Endothelial cell (in vitro differentiated cells): ENCODE results near the gene SLC38A10. TPM values are rescaled to one million over a fixed set of nuclear protein-coding genes. Genes with fewer than 3 reads are reported as not detected.

Experiments used
- DNase-seq: peaks from one replicate; pipeline ENCODE4 v3.0.0; 2021; ENCODE audit warnings: low spot score
- H3K27ac Mint-ChIP-seq: one replicate; pipeline ENCODE4 v1.8.0; 2021; ENCODE audit warnings: mixed read lengths, inconsistent platforms; ENCODE audit not compliant: unreplicated experiment
- H3K27me3 Mint-ChIP-seq: one replicate; pipeline ENCODE4 v1.8.0; 2021; ENCODE audit warnings: mild to moderate bottlenecking, moderate library complexity, mixed read lengths, inconsistent platforms; ENCODE audit not compliant: unreplicated experiment
- H3K36me3 Mint-ChIP-seq: one replicate; pipeline ENCODE4 v1.8.0; 2021; ENCODE audit warnings: mild to moderate bottlenecking, low read depth, mixed read lengths, inconsistent platforms; ENCODE audit not compliant: unreplicated experiment
- H3K4me1 Mint-ChIP-seq: one replicate; pipeline ENCODE4 v1.8.0; 2021; ENCODE audit warnings: mild to moderate bottlenecking, mixed read lengths, inconsistent platforms; ENCODE audit not compliant: unreplicated experiment
- H3K4me3 Mint-ChIP-seq: one replicate; pipeline ENCODE4 v1.8.0; 2021; ENCODE audit warnings: mild to moderate bottlenecking, mixed read lengths, inconsistent platforms; ENCODE audit not compliant: unreplicated experiment
- H3K9me3 Mint-ChIP-seq: one replicate; pipeline ENCODE4 v1.8.0; 2021; ENCODE audit warnings: mixed read lengths, inconsistent platforms; ENCODE audit not compliant: unreplicated experiment
- total RNA-seq: library from RNA; stranded (reverse); fragmentation: NEBNext Ultra II Directional; extraction: Animal tissue kit (Norgen Biotek cat#: 25700); gene quantifications from one replicate; pipeline ENCODE4 v1.2.1, GENCODE V29; 2021; ENCODE audit not compliant: unreplicated experiment
- TF ChIP-seq, protein P1 (sequence below): fragments of 200-600 bp; sonication (generic); IDR thresholded peaks from one replicate; pipeline ENCODE4 v1.5.0; 2021; ENCODE audit warnings: antibody characterized with exemption; ENCODE audit not compliant: unreplicated experiment

SLC38A10 gene
- total RNA-seq, 1 donor from 2014 or later = 57.2 TPM

DNA sequence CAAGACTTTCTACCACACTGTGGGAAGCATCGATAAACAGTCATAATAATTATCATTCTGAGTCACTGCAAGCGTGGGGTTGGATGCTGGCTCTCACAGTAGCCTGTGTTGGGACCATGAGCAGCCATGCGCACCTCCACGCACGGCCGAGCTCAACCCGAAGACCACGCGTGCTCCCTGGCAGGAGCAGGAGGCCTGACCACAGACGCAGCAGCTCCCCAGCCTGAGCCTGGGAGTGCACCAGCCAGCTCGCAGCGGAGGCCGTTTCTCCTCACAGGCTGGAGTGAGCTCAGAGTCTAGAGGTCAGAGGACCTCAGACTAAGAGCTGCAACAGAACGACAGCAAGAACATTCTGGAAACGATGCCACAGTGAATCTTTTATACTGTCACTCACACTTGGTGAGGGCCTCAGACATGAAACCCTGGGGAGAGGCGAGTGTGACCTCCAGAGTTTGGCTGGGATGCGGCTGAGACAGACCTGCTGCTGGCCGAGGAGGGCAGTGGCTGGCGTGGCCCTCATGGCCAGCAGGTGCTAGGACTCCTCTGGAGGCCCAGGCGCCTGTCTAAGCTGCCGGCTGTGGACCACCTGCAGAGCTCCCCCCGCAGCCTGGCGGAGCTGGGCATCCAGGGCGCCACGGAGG lies 50.0 kb downstream of the SLC38A10 start:
- peak overlapping the region; percentile 35 for H3K4me3 Mint-ChIP-seq
- no peak for DNase-seq
- no peak overlapping the region for H3K27ac Mint-ChIP-seq
- TF ChIP-seq, protein P1, sequence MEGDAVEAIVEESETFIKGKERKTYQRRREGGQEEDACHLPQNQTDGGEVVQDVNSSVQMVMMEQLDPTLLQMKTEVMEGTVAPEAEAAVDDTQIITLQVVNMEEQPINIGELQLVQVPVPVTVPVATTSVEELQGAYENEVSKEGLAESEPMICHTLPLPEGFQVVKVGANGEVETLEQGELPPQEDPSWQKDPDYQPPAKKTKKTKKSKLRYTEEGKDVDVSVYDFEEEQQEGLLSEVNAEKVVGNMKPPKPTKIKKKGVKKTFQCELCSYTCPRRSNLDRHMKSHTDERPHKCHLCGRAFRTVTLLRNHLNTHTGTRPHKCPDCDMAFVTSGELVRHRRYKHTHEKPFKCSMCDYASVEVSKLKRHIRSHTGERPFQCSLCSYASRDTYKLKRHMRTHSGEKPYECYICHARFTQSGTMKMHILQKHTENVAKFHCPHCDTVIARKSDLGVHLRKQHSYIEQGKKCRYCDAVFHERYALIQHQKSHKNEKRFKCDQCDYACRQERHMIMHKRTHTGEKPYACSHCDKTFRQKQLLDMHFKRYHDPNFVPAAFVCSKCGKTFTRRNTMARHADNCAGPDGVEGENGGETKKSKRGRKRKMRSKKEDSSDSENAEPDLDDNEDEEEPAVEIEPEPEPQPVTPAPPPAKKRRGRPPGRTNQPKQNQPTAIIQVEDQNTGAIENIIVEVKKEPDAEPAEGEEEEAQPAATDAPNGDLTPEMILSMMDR = no peak
- peaks cover 10% of the 10 kb centered on the region for H3K36me3 Mint-ChIP-seq
- H3K27me3 Mint-ChIP-seq = peaks cover 22% of the 10 kb centered on the region
- no peaks in the 10 kb centered on the region for H3K9me3 Mint-ChIP-seq
- no peaks in the 10 kb centered on the region for H3K4me1 Mint-ChIP-seq

DNA sequence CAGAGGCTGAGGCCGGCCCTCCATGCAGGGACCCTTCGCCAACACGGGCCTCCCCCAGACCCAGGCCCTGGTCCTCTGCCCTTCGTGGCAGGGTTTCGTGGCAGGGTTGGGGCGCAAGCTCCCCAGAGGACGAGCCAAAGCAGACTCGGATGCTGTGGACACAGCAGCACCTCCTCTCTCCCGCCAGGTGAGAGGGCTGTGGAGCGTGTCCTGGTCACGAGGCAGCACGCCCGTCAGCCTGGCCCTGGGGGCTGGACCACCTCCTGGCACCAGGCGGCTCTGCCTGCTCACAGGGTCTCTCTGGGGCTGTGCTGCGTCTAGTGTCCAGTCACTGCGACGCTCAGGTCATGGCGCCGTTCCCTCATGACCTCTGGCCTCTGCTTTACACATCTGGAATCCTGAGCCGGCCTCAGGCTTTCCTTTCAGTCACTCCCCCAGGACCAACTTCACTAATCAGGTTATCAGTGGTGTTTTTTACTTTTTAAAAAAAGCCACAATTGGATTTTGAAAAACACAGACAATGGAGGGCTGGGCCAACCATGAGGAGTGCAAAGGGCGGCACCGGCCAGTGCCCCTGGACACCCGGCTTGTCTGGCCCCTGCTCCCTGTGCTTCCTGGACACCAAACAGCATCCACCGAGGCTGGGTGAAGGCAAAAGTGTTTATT lies 50.6 kb downstream of the SLC38A10 start:
- no peaks in the 10 kb centered on the region for H3K4me1 Mint-ChIP-seq
- H3K36me3 Mint-ChIP-seq = peaks cover 6% of the 10 kb centered on the region
- no peak for DNase-seq
- H3K4me3 Mint-ChIP-seq = peak overlapping the region; percentile 35
- H3K9me3 Mint-ChIP-seq = no peaks in the 10 kb centered on the region
- TF ChIP-seq, protein P1 = no peak
- H3K27ac Mint-ChIP-seq = no peak overlapping the region
- peaks cover 22% of the 10 kb centered on the region for H3K27me3 Mint-ChIP-seq

DNA sequence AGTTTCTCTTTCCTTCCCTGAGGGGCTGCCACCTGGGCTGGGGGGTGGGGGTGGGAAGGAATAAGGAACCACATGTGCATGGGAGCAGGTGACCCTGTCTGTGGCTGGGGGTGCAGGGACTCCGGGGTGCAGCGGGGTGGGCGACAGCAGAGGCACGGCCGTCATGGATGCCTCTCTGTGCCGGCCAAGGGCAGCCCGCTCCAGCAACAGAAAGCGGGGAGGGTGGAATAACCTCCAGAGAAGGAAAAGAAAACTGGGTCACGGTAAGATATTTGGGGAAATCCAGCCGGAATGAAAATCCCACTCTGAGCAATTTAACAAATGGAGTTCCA lies 51.8 kb downstream of the SLC38A10 start:
- H3K4me1 Mint-ChIP-seq = no peaks in the 10 kb centered on the region
- no peak overlapping the region for H3K27ac Mint-ChIP-seq
- H3K4me3 Mint-ChIP-seq = no peak overlapping the region
- no peaks in the 10 kb centered on the region for H3K9me3 Mint-ChIP-seq
- TF ChIP-seq, protein P1 = no peak
- H3K36me3 Mint-ChIP-seq = peaks cover 4% of the 10 kb centered on the region
- no peak for DNase-seq
- H3K27me3 Mint-ChIP-seq = peaks cover 20% of the 10 kb centered on the region

DNA sequence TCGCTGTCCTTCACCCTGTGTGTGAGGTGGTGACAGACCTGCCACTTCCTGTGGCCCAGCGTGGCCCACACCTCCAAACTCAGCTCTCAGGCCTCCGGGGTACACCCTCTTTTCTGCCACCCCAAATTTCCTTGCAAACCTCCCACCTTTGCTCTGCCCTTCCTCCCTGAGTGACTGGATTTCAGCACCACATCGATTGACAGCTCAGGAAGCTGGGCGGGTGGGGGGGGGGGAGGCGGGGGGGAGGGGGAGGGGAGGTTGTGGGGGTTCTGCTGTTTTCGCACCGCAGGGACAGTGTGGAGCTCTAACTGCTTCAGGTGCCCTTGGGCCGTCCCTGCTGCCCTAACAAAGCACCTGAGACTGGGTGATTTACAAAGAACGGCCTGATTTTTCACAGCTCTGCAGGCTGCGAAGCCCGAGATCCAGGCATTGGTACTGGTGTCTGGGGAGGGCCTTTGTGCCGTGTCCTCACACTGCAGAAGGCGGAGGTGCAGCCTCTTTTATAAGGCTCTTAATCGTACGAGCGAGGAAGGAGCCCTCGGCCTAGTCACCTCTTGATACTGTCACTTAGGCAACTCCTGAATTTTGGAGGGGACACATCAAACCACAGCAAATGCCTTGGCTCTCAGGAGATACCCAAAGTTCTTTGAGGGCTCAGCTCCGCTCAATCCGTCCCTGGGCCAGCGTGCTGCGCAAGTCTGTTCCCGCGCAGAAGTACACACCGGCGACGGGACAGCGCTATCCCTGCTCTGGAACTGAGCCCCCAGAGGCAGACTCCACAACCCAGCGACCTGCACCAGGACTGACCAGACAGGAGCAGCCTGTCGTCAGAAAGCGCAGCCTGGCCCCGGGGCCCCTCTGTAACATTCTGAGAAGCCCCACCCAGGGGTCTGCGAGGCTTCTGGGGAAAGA lies 52.4 kb downstream of the SLC38A10 start:
- Mint-ChIP-seq H3K36me3 (no peaks in the 10 kb centered on the region), H3K27me3 (peaks cover 16% of the 10 kb centered on the region)
- no peak for DNase-seq

More for the DNA sequence above, 52.4 kb downstream of the SLC38A10 start:
- H3K4me1 Mint-ChIP-seq = peaks cover 5% of the 10 kb centered on the region
- peak overlapping the region; percentile 30 for H3K27ac Mint-ChIP-seq
- TF ChIP-seq, protein P1 = no peak
- no peak overlapping the region for H3K4me3 Mint-ChIP-seq
- H3K9me3 Mint-ChIP-seq = no peaks in the 10 kb centered on the region
